MCF 10A (cell line): ENCODE measurements around the gene WWOX. TPM values are rescaled to one million over a fixed set of nuclear protein-coding genes. Genes with fewer than 3 reads are reported as not detected.

Experiments
- BruUV-seq: library from RNA; stranded (reverse); fragments of 400-500 nt; replicated peaks from 2 replicates; lab custom pipeline; 2021; lab: Mats Ljungman, UMichigan
- CTCF ChIA-PET: fragments of 300-600 bp; sonication (Branson Sonifier 250); formaldehyde crosslinking; extraction: SDS; loops from one replicate; lab custom pipeline; 2021; ENCODE audit warnings: antibody characterized with exemption, inconsistent platforms; lab: Yijun Ruan, JAX
- POLR2A ChIA-PET: fragments of 300-600, 350-650 bp; sonication (Branson Sonifier 250); formaldehyde crosslinking; extraction: SDS; loops from one replicate; lab custom pipeline; 2020; ENCODE audit warnings: antibody characterized with exemption, inconsistent platforms; lab: Yijun Ruan, JAX
- DNase-seq: peaks from one replicate; pipeline ENCODE4 v3.0.0-alpha.2; 2018; ENCODE audit not compliant: unreplicated experiment
- H3K27ac Mint-ChIP-seq: one replicate; pipeline ENCODE4 v1.8.0; 2022; ENCODE audit warnings: mild to moderate bottlenecking, low read depth, mixed read lengths; ENCODE audit not compliant: unreplicated experiment
- H3K27me3 Mint-ChIP-seq: one replicate; pipeline ENCODE4 v1.8.0; 2022; ENCODE audit warnings: mixed read lengths; ENCODE audit not compliant: insufficient read depth, unreplicated experiment
- H3K36me3 Mint-ChIP-seq: one replicate; pipeline ENCODE4 v1.8.0; 2022; ENCODE audit warnings: mild to moderate bottlenecking, moderate library complexity, mixed read lengths; ENCODE audit not compliant: insufficient read depth, unreplicated experiment
- H3K4me1 Mint-ChIP-seq: one replicate; pipeline ENCODE4 v1.8.0; 2022; ENCODE audit warnings: mixed read lengths; ENCODE audit not compliant: insufficient read depth, unreplicated experiment
- H3K4me3 Mint-ChIP-seq: one replicate; pipeline ENCODE4 v1.8.0; 2022; ENCODE audit warnings: mild to moderate bottlenecking, moderate library complexity, mixed read lengths; ENCODE audit not compliant: unreplicated experiment
- H3K9me3 Mint-ChIP-seq: one replicate; pipeline ENCODE4 v1.8.0; 2022; ENCODE audit warnings: mixed read lengths; ENCODE audit not compliant: unreplicated experiment
- CTCF ChIP-seq: fragments of 200-600 bp; IDR thresholded peaks from one replicate; pipeline ENCODE4 v1.8.0; 2022; ENCODE audit warnings: antibody characterized with exemption, mild to moderate bottlenecking; ENCODE audit not compliant: unreplicated experiment
- intact Hi-C: fragments of 100-400 bp; cut with micrococcal nuclease; formaldehyde crosslinking; loops from 2 replicates; pipeline ENCODE4 v1.14.1; 2022
- total RNA-seq: library from RNA; stranded (reverse); gene quantifications from 2 replicates; pipeline ENCODE4 v1.2.3, GENCODE V29; 2022

The WWOX gene
- total RNA-seq, 1 experiment from 2014 or later = 18.1 TPM

- Mint-ChIP-seq H3K36me3 (no peaks in the 10 kb centered on the region), H3K27me3 (no peaks in the 10 kb centered on the region), H3K9me3 (no peaks in the 10 kb centered on the region), H3K4me1 (no peaks in the 10 kb centered on the region), H3K27ac (no peak overlapping the region), H3K4me3 (no peak overlapping the region)
- intact Hi-C loops = no loop called here
- no peak for DNase-seq
- BruUV-seq = no TSS peak
- no peak for TF ChIP-seq CTCF
- ChIA-PET CTCF (no interaction called here), POLR2A (no interaction called here)
These were observed 520.8 kb downstream of the WWOX start for GRCh38 chr16:78620291-78620690.

- H3K4me3 Mint-ChIP-seq = no peak overlapping the region
- H3K27me3 Mint-ChIP-seq = no peaks in the 10 kb centered on the region
- POLR2A ChIA-PET = no interaction called here
- intact Hi-C loops = no loop called here
- no peak for TF ChIP-seq CTCF
- BruUV-seq = no TSS peak
- no peaks in the 10 kb centered on the region for H3K4me1 Mint-ChIP-seq
- CTCF ChIA-PET = no interaction called here
- H3K9me3 Mint-ChIP-seq = no peaks in the 10 kb centered on the region
- H3K36me3 Mint-ChIP-seq = no peaks in the 10 kb centered on the region
- H3K27ac Mint-ChIP-seq = no peak overlapping the region
- DNase-seq = no peak
These were observed 524.3 kb downstream of the WWOX start for GRCh38 chr16:78623796-78624195.

- DNase-seq = no peak
- H3K36me3 Mint-ChIP-seq = no peaks in the 10 kb centered on the region
- POLR2A ChIA-PET = interaction anchor here (0.7 kb wide), 1 partner anchor 54 kb away, joined by 3 read pairs; no protein-coding TSS in a partner anchor
These were observed 524.9 kb downstream of the WWOX start for GRCh38 chr16:78624366-78624765.

GRCh38 chr16:78628461-78629045, 529.1 kb downstream of the WWOX start:
- intact Hi-C loops = no loop called here
- TF ChIP-seq CTCF = no peak
- CTCF ChIA-PET = interaction anchor here (0.6 kb wide), 1 partner anchor 20 kb away, joined by 3 read pairs; no protein-coding TSS in a partner anchor
- Mint-ChIP-seq H3K9me3 (peaks cover 11% of the 10 kb centered on the region), H3K27me3 (no peaks in the 10 kb centered on the region), H3K4me3 (no peak overlapping the region), H3K27ac (no peak overlapping the region), H3K4me1 (no peaks in the 10 kb centered on the region), H3K36me3 (no peaks in the 10 kb centered on the region)
- BruUV-seq = no TSS peak
- POLR2A ChIA-PET = no interaction called here
- no peak for DNase-seq

More at GRCh38 chr16:78624366-78624765, 524.9 kb downstream of the WWOX start:
- H3K27ac Mint-ChIP-seq = no peak overlapping the region
- H3K4me1 Mint-ChIP-seq = no peaks in the 10 kb centered on the region
- intact Hi-C loops = no loop called here
- no peaks in the 10 kb centered on the region for H3K27me3 Mint-ChIP-seq
- BruUV-seq = no TSS peak
- no peak for TF ChIP-seq CTCF
- H3K4me3 Mint-ChIP-seq = no peak overlapping the region
- no peaks in the 10 kb centered on the region for H3K9me3 Mint-ChIP-seq
- CTCF ChIA-PET = no interaction called here
